ENCODE data around the gene SPTBN1.

The SPTBN1 gene

GRCh38 chr2:54416938-54417337, 39.2 kb upstream of the SPTBN1 start:
- no peak for TF ChIP-seq TAF1 (IDR thresholded peaks at IDR 0.05; ENCODE audit: low read depth)
- TF ChIP-seq FOXM1 (IDR thresholded peaks at IDR 0.05; ENCODE audit: borderline replicate concordance, low read depth), result no peak
- no peak for TF ChIP-seq EP300 (IDR thresholded peaks at IDR 0.05; ENCODE audit: borderline replicate concordance)
- no peak for TF ChIP-seq CREB1 (IDR thresholded peaks at IDR 0.05; ENCODE audit: low read depth)
- no peak for TF ChIP-seq CEBPB (IDR thresholded peaks at IDR 0.05)
- TF ChIP-seq YY1 (IDR thresholded peaks at IDR 0.05; ENCODE audit: low read depth), result no peak
- no peak for TF ChIP-seq TEAD4 (IDR thresholded peaks at IDR 0.05)
- no peak for TF ChIP-seq EGR1 (IDR thresholded peaks at IDR 0.05)
- no peak for TF ChIP-seq MAX (IDR thresholded peaks at IDR 0.05)
- TF ChIP-seq, protein P1, sequence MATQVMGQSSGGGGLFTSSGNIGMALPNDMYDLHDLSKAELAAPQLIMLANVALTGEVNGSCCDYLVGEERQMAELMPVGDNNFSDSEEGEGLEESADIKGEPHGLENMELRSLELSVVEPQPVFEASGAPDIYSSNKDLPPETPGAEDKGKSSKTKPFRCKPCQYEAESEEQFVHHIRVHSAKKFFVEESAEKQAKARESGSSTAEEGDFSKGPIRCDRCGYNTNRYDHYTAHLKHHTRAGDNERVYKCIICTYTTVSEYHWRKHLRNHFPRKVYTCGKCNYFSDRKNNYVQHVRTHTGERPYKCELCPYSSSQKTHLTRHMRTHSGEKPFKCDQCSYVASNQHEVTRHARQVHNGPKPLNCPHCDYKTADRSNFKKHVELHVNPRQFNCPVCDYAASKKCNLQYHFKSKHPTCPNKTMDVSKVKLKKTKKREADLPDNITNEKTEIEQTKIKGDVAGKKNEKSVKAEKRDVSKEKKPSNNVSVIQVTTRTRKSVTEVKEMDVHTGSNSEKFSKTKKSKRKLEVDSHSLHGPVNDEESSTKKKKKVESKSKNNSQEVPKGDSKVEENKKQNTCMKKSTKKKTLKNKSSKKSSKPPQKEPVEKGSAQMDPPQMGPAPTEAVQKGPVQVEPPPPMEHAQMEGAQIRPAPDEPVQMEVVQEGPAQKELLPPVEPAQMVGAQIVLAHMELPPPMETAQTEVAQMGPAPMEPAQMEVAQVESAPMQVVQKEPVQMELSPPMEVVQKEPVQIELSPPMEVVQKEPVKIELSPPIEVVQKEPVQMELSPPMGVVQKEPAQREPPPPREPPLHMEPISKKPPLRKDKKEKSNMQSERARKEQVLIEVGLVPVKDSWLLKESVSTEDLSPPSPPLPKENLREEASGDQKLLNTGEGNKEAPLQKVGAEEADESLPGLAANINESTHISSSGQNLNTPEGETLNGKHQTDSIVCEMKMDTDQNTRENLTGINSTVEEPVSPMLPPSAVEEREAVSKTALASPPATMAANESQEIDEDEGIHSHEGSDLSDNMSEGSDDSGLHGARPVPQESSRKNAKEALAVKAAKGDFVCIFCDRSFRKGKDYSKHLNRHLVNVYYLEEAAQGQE (IDR thresholded peaks at IDR 0.05; ENCODE audit: low read depth), result no peak
- TF ChIP-seq, protein P2, sequence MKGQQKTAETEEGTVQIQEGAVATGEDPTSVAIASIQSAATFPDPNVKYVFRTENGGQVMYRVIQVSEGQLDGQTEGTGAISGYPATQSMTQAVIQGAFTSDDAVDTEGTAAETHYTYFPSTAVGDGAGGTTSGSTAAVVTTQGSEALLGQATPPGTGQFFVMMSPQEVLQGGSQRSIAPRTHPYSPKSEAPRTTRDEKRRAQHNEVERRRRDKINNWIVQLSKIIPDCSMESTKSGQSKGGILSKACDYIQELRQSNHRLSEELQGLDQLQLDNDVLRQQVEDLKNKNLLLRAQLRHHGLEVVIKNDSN (IDR thresholded peaks at IDR 0.05), result no peak
- no peak for TF ChIP-seq NFIC (IDR thresholded peaks at IDR 0.05)
- TF ChIP-seq TCF12 (IDR thresholded peaks at IDR 0.05; ENCODE audit: low read depth), result no peak
- TF ChIP-seq RAD21 (IDR thresholded peaks at IDR 0.05; ENCODE audit: low read depth), result no peak

DNA sequence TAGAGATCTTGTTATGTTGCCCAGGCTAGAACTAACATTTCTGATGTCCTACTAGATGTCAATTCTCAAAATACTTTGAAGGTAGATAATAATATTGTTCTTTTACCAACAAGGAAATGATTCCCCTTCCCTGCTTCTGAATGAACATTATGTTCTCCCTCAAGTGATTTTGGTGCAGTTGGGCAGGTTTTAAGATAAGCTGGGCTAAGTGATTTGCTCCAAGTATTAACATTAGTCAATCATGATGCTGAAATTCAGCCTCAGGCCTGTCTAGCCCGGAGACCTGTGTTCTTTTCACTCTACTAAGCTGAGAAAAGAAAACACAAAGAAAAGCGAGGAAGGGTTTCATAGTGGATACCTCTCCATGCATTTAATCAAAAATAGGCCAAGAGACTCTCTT, 38.5 kb upstream of the SPTBN1 start:
- no peak for TF ChIP-seq RAD21 (IDR thresholded peaks at IDR 0.05; ENCODE audit: low read depth)
- no peak for TF ChIP-seq CREB1 (IDR thresholded peaks at IDR 0.05; ENCODE audit: low read depth)
- TF ChIP-seq FOXM1 (IDR thresholded peaks at IDR 0.05; ENCODE audit: borderline replicate concordance, low read depth), result no peak
- TF ChIP-seq, protein P1 (IDR thresholded peaks at IDR 0.05; ENCODE audit: low read depth), result no peak
- TF ChIP-seq TAF1 (IDR thresholded peaks at IDR 0.05; ENCODE audit: low read depth), result no peak
- TF ChIP-seq YY1 (IDR thresholded peaks at IDR 0.05; ENCODE audit: low read depth), result no peak
- TF ChIP-seq NFIC (IDR thresholded peaks at IDR 0.05), result no peak
- TF ChIP-seq CEBPB (IDR thresholded peaks at IDR 0.05), result no peak
- TF ChIP-seq, protein P2 (IDR thresholded peaks at IDR 0.05), result no peak
- TF ChIP-seq TCF12 (IDR thresholded peaks at IDR 0.05; ENCODE audit: low read depth), result no peak
- TF ChIP-seq TEAD4 (IDR thresholded peaks at IDR 0.05), result no peak
- TF ChIP-seq ZBTB7A (IDR thresholded peaks at IDR 0.05; ENCODE audit: low read depth), result no peak
- TF ChIP-seq MAX (IDR thresholded peaks at IDR 0.05), result no peak

GRCh38 chr2:54419388-54419787, 36.7 kb upstream of the SPTBN1 start:
- TF ChIP-seq MAX (IDR thresholded peaks at IDR 0.05) (no peak), ZBTB7A (IDR thresholded peaks at IDR 0.05; ENCODE audit: low read depth) (no peak), TEAD4 (IDR thresholded peaks at IDR 0.05) (no peak), FOXM1 (IDR thresholded peaks at IDR 0.05; ENCODE audit: borderline replicate concordance, low read depth) (no peak)

DNA sequence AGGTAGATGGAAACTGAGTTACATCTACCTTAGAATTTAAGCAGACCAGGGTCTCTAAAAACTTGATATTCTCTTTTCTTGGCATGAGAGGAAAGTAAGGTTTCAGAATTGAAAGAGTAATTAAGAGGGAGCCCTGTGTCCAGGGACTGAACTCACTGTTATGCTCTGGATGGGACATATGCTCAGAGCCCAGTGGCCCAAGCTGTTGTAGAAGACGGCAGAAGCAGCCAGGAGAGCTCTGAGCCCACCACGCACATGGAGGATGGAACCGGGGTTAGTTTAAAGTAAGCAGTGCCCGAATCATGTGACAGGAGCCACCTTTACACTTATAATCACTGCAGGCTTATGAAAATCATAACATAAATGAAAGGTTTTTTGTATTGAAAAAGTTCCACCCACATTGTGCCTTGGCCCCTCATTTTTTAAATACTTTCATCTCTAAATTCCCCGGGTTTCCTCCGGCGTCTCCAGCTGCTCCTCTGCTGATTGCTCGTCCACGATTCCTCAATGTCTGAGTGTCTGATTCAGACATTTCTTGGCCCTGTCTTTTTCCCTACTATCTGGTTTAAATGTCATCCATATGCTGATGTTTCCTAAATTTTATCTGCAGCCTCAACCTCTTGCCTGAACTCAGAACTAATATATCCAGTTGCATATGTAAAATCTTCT, 36.1 kb upstream of the SPTBN1 start:
- TF ChIP-seq RAD21 (IDR thresholded peaks at IDR 0.05; ENCODE audit: low read depth), result no peak
- no peak for TF ChIP-seq TEAD4 (IDR thresholded peaks at IDR 0.05)
- no peak for TF ChIP-seq YY1 (IDR thresholded peaks at IDR 0.05; ENCODE audit: low read depth)
- no peak for TF ChIP-seq CEBPB (IDR thresholded peaks at IDR 0.05)

- TF ChIP-seq MAX (IDR thresholded peaks at IDR 0.05) (no peak), EP300 (IDR thresholded peaks at IDR 0.05; ENCODE audit: borderline replicate concordance) (no peak), CEBPB (IDR thresholded peaks at IDR 0.05) (no peak), NFIC (IDR thresholded peaks at IDR 0.05) (no peak), TEAD4 (IDR thresholded peaks at IDR 0.05) (no peak), ZBTB7A (IDR thresholded peaks at IDR 0.05; ENCODE audit: low read depth) (no peak), FOXM1 (IDR thresholded peaks at IDR 0.05; ENCODE audit: borderline replicate concordance, low read depth) (no peak), TAF1 (IDR thresholded peaks at IDR 0.05; ENCODE audit: low read depth) (no peak)
- TF ChIP-seq, protein P2 (IDR thresholded peaks at IDR 0.05), result no peak
- TF ChIP-seq, protein P1 (IDR thresholded peaks at IDR 0.05; ENCODE audit: low read depth), result no peak; the same call in 1 of the 2 replicates
Observed at GRCh38 chr2:54420524-54421172, 35.5 kb upstream of the SPTBN1 start.
